ENCODE results near the gene DGKE. TPM values are rescaled to one million over a fixed set of nuclear protein-coding genes. Genes with fewer than 3 reads are reported as not detected.

The DGKE gene
- total and polyA plus RNA-seq, 2 of the 8 experiments (the other 6 are each of a cell fraction or from before 2014, with no cell fraction given), result 1.7 to 7.4 TPM

DNA sequence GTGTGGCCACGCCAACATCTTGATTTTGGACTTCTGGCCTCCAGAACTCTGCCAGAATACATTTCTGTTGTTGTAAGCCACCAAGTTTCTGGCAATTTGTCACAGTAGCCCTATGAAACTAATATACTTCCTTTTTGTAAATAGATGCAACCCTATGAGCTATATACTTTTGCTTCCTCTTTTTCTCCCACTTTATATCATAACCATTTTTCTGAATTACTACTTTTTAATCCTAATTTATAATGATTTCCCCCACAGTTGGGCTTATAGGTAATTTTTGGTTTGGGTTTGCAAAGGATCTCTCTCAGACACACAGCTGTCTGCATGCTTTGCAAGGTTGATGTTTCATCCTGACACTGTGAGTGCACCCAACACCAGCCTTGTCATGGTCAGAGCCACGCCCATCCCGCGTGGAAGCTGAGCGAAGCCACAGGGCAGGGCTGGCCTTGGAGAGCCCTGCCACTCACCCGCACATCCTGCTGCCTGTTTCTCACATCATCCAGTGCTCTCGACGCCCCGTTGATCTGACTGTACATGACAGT is 74.1 kb downstream of the DGKE start:
- Histone ChIP-seq H3K4me1 (replicated peaks in 1 of 4; ENCODE audit: control insufficient read depth in 3 of 4, insufficient read depth in 4 of 4, low read length in 3 of 4) (peaks cover under 1 to 6% (median 3%) of the 10 kb centered on the region in 4 experiments; a peak in 5 of 7 replicates), H3K4me3 (ENCODE audit: extremely low read depth in 1 of 4, insufficient read depth in 2 of 4, low read depth in 3 of 4, low read length in 4 of 4) (no peak overlapping the region), H2AK5ac (ENCODE audit: low read depth, low read length) (no peak overlapping the region), H4K8ac (ENCODE audit: extremely low read depth, insufficient read depth, low read length) (no peak overlapping the region), H2BK120ac (replicated peaks; ENCODE audit: low read depth, low read length) (no peak overlapping the region), H4K5ac (ENCODE audit: insufficient read length, low read depth, low read length) (no peak overlapping the region), H3K79me2 (ENCODE audit: control insufficient read depth in 1 of 2, insufficient read depth in 2 of 2, low read length in 2 of 2) (peaks cover 0 to 9% of the 10 kb centered on the region in 2 experiments; a peak in 1 of 4 replicates), H3K79me1 (ENCODE audit: low read depth, low read length) (peaks cover 5% of the 10 kb centered on the region), H2BK12ac (ENCODE audit: low read depth, low read length) (no peak overlapping the region), H3K36me3 (ENCODE audit: control insufficient read depth in 2 of 4, insufficient read depth in 4 of 4, low read length in 3 of 4) (peaks cover 8 to 47% (median 21%) of the 10 kb centered on the region in 4 experiments), H3K4ac (replicated peaks; ENCODE audit: insufficient read length, low read depth, low read length) (no peak overlapping the region), H2AFZ (ENCODE audit: low read length) (no peak overlapping the region), H2BK5ac (ENCODE audit: low read depth, low read length) (no peak overlapping the region), H3K9ac (replicated peaks in 1 of 4; ENCODE audit: extremely low read depth in 1 of 4, low read depth in 3 of 4, low read length in 3 of 4) (no peak overlapping the region; a peak in 2 of 7 replicates), H3K23me2 (ENCODE audit: low read depth, low read length) (peaks cover 2% of the 10 kb centered on the region; the same call in 1 of the 2 replicates), H3K18ac (ENCODE audit: extremely low read depth, low read length) (no peak overlapping the region), H3K56ac (replicated peaks; ENCODE audit: insufficient read length, low read depth, low read length) (no peak overlapping the region), H2BK15ac (ENCODE audit: low read length) (no peak overlapping the region), H3K27ac (ENCODE audit: low read depth, low read length) (no peak overlapping the region), H3K9me3 (ENCODE audit: insufficient read depth in 2 of 2, low read depth in 1 of 2, low read length in 1 of 2) (no peaks in the 10 kb centered on the region), H4K20me1 (replicated peaks in 1 of 2; ENCODE audit: control insufficient read depth in 1 of 2, insufficient read depth in 2 of 2, low read length in 2 of 2) (peaks cover 0 to 5% of the 10 kb centered on the region in 2 experiments), H3K4me2 (ENCODE audit: insufficient read depth in 1 of 2, low read depth in 2 of 2, low read length in 2 of 2) (no peak overlapping the region), H3K14ac (ENCODE audit: insufficient read length) (no peak overlapping the region), H3K23ac (ENCODE audit: insufficient read length) (no peak overlapping the region), H4K91ac (replicated peaks; ENCODE audit: insufficient read length, low read length) (no peak overlapping the region), H3K27me3 (replicated peaks in 1 of 4; ENCODE audit: control insufficient read depth in 3 of 4, extremely low read depth in 1 of 4, insufficient read depth in 3 of 4, low read length in 3 of 4) (peaks cover 0 to 5% (median 3%) of the 10 kb centered on the region in 4 experiments; a peak in 5 of 7 replicates), H2BK20ac (ENCODE audit: low read length) (no peak overlapping the region)
- FAIRE-seq (no peak), DNase-seq (ENCODE audit: low read depth in 1 of 2, low spot score in 2 of 2) (no peak)
- CTCF ChIA-PET (ENCODE audit: partially characterized antibody), result interaction anchor here (0.6 to 2.5 kb wide), 5 partner anchors 8 to 19 kb away, joined by 3 to 8 read pairs (median 5); no protein-coding TSS in a partner anchor
- WGBS, 2 experiments (ENCODE audit: extremely low coverage in 1 of 2, insufficient coverage in 1 of 2, insufficient read length in 1 of 2, insufficient replicate concordance in 2 of 2, low coverage in 1 of 2, low lambda C conversion rate in 2 of 2, missing lambda C conversion rate in 1 of 2), result 89% methylated on average over 9 of the region's 9 CpGs; no CpG with 5 or more reads in 1 of the 2 experiments
- POLR2A ChIA-PET (ENCODE audit: partially characterized antibody), result no interaction called here
- no peak for TF ChIP-seq KDM4A (IDR thresholded peaks at IDR 0.05; ENCODE audit: low read depth, low read length, severe bottlenecking)
- TF ChIP-seq SP2 (IDR thresholded peaks at IDR 0.05; ENCODE audit: low read length), result no peak
- TF ChIP-seq, protein P1, sequence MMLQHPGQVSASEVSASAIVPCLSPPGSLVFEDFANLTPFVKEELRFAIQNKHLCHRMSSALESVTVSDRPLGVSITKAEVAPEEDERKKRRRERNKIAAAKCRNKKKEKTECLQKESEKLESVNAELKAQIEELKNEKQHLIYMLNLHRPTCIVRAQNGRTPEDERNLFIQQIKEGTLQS (IDR thresholded peaks at IDR 0.05; ENCODE audit: insufficient read depth, low read depth, low read length), result no peak
- TF ChIP-seq SUZ12 (IDR thresholded peaks at IDR 0.05; ENCODE audit: low read length), result no peak
- TF ChIP-seq SIRT6 (IDR thresholded peaks at IDR 0.05; ENCODE audit: low read length), result no peak
- no peak for TF ChIP-seq CTBP2 (IDR thresholded peaks at IDR 0.05; ENCODE audit: borderline replicate concordance, insufficient read depth, insufficient read length, low read length)
- TF ChIP-seq KDM1A (IDR thresholded peaks at IDR 0.05; ENCODE audit: borderline replicate concordance, low read length), result no peak
- TF ChIP-seq, protein P2, sequence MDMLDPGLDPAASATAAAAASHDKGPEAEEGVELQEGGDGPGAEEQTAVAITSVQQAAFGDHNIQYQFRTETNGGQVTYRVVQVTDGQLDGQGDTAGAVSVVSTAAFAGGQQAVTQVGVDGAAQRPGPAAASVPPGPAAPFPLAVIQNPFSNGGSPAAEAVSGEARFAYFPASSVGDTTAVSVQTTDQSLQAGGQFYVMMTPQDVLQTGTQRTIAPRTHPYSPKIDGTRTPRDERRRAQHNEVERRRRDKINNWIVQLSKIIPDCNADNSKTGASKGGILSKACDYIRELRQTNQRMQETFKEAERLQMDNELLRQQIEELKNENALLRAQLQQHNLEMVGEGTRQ (IDR thresholded peaks at IDR 0.05; ENCODE audit: low read length), result no peak
- TF ChIP-seq SAP30 (IDR thresholded peaks at IDR 0.05; ENCODE audit: insufficient read depth, insufficient replicate concordance, low read length), result no peak
- no peak for TF ChIP-seq EP300 (IDR thresholded peaks at IDR 0.05; ENCODE audit: borderline replicate concordance in 1 of 2, low read depth in 2 of 2, low read length in 2 of 2)
- TF ChIP-seq TEAD4 (IDR thresholded peaks at IDR 0.05; ENCODE audit: low read depth, low read length), result no peak
